A549 (cell line): ENCODE results near the gene SOX11. TPM values are rescaled to one million over a fixed set of nuclear protein-coding genes. Genes with fewer than 3 reads are reported as not detected.

Experiments
- ATAC-seq, 2 experiments: fragments of 200-7000 bp in 1 of 2; fragments of >200 bp in 1 of 2; cut with Nextera tagmentation in 1 of 2; cut with Tn5 transposase in 1 of 2; 3 replicates each; pipeline versions ENCODE4 v1.8.0 to v1.9.1; 2018 to 2020; ENCODE audit warnings: mild to moderate bottlenecking in 1 of 2, moderate library complexity in 1 of 2
- CTCF ChIA-PET: fragments of 300-600 bp; sonication (Branson Sonifier 250); formaldehyde crosslinking; extraction: SDS; loops from one replicate; lab custom pipeline; 2021; ENCODE audit warnings: antibody characterized with exemption, inconsistent platforms; lab: Yijun Ruan, JAX
- POLR2A ChIA-PET: fragments of 350-600 bp; formaldehyde crosslinking; extraction: SDS; loops from one replicate; lab custom pipeline; 2021; ENCODE audit warnings: antibody characterized with exemption, inconsistent platforms; lab: Yijun Ruan, JAX
- DNase-seq, 2 experiments: peaks; one replicate each; pipeline versions ENCODE4 v3.0.0 to v3.0.0-alpha.2; 2011 to 2016; ENCODE audit warnings: low read depth in 1 of 2, low spot score in 1 of 2
- FAIRE-seq: peaks from 2 replicates; lab custom pipeline; 2011; peaks lifted over from hg19 to GRCh38; lab: Jason Lieb, UNC
- H3K27ac ChIP-seq, 2 experiments: fragments of >200 bp; sonication (Bioruptor Twin); formaldehyde crosslinking; 3 replicates each; pipeline ENCODE4 v1.5.1; 2016 to 2017
- H3K4me1 ChIP-seq: fragments of >200 bp; sonication (Bioruptor Twin); formaldehyde crosslinking; 3 replicates; pipeline ENCODE4 v1.6.1; 2016
- H3K4me2 ChIP-seq: fragments of >200 bp; sonication (Bioruptor Twin); formaldehyde crosslinking; 3 replicates; pipeline ENCODE4 v1.6.1; 2016
- H3K4me3 ChIP-seq: fragments of >200 bp; sonication (Bioruptor Twin); formaldehyde crosslinking; 3 replicates; pipeline ENCODE4 v1.5.1; 2016
- H3K9me3 ChIP-seq: fragments of >200 bp; sonication (Bioruptor Twin); formaldehyde crosslinking; 3 replicates; pipeline ENCODE4 v1.6.1; 2016
- BCL3 ChIP-seq: fragments of >200 bp; sonication (Bioruptor Twin); formaldehyde crosslinking; IDR thresholded peaks from 3 replicates; pipeline ENCODE4 v1.6.1; 2016
- CBX8 ChIP-seq: fragments of 200-600 bp; sonication (generic); IDR thresholded peaks from 2 replicates; pipeline ENCODE4 v1.6.1; 2016
- CEBPB ChIP-seq, 2 experiments: fragments of >200 bp in 1 of 2; sonication (Bioruptor Twin) in 1 of 2; formaldehyde crosslinking in 1 of 2; IDR thresholded peaks; 2 replicates each; pipeline ENCODE4 v1.6.1; 2012 to 2016
- CTCF ChIP-seq: fragments of >200 bp; sonication (Bioruptor Twin); formaldehyde crosslinking; IDR thresholded peaks from 3 replicates; pipeline ENCODE4 v1.5.1; 2016
- E2F6 ChIP-seq: IDR thresholded peaks from 2 replicates; pipeline ENCODE4 v1.6.1; 2012; ENCODE audit warnings: low read depth, borderline replicate concordance
- EHMT2 ChIP-seq: fragments of 200-600 bp; sonication (generic); IDR thresholded peaks from 2 replicates; pipeline ENCODE4 v1.6.1; 2016; ENCODE audit warnings: antibody characterized with exemption, low read depth, mild to moderate bottlenecking, moderate library complexity
- ELK1 ChIP-seq: fragments of 150-350 bp; IDR thresholded peaks from 2 replicates; pipeline ENCODE4 v1.6.1; 2014; ENCODE audit warnings: low read depth, mild to moderate bottlenecking, low read length
- FOXS1 ChIP-seq: fragments of 250-450 bp; sonication (Bioruptor Pico); IDR thresholded peaks from 2 replicates; pipeline ENCODE4 v1.5.0; 2020; ENCODE audit warnings: mild to moderate bottlenecking, moderate library complexity
- HMGXB4 ChIP-seq: fragments of 250-450 bp; sonication (Bioruptor Pico); IDR thresholded peaks from 2 replicates; pipeline ENCODE4 v1.5.0; 2021; ENCODE audit warnings: mild to moderate bottlenecking, moderate library complexity, borderline replicate concordance
- HOXB5 ChIP-seq: fragments of 250-450 bp; sonication (Bioruptor Pico); IDR thresholded peaks from 2 replicates; pipeline ENCODE4 v1.5.0; 2020; ENCODE audit warnings: mild to moderate bottlenecking, moderate library complexity
- JUN ChIP-seq, 2 experiments: fragments of >200 bp; sonication (Bioruptor Twin); formaldehyde crosslinking; IDR thresholded peaks; 2 replicates in 1 of 2; 3 replicates in 1 of 2; pipeline ENCODE4 v1.6.1; 2016 to 2017
- KDM1A ChIP-seq: fragments of 200-600 bp; sonication (generic); IDR thresholded peaks from 2 replicates; pipeline ENCODE4 v1.6.1; 2016; ENCODE audit warnings: low read depth, mild to moderate bottlenecking
- MAFK ChIP-seq: fragments of 450-650 bp; IDR thresholded peaks from 2 replicates; pipeline ENCODE4 v1.6.1; 2014; ENCODE audit not compliant: partially characterized antibody
- PHF8 ChIP-seq: fragments of 200-600 bp; sonication (generic); IDR thresholded peaks from 2 replicates; pipeline ENCODE4 v1.6.1; 2016; ENCODE audit warnings: low read depth, mild to moderate bottlenecking, antibody characterized with exemption, moderate library complexity, borderline replicate concordance
- RAD21 ChIP-seq, 2 experiments: fragments of >200 bp in 1 of 2; sonication (Bioruptor Twin) in 1 of 2; formaldehyde crosslinking in 1 of 2; IDR thresholded peaks in 1 of 2; conservative IDR thresholded peaks in 1 of 2; 2 replicates in 1 of 2; 3 replicates in 1 of 2; pipeline ENCODE4 v1.6.1; 2012 to 2018; ENCODE audit warnings: inconsistent platforms in 1 of 2
- RNF2 ChIP-seq: fragments of 200-600 bp; sonication (generic); IDR thresholded peaks from 2 replicates; pipeline ENCODE4 v1.6.1; 2016; ENCODE audit warnings: low read depth, mild to moderate bottlenecking, antibody characterized with exemption, moderate library complexity, borderline replicate concordance
- SMC3 ChIP-seq: fragments of >200 bp; sonication (Bioruptor Twin); formaldehyde crosslinking; IDR thresholded peaks from 3 replicates; pipeline ENCODE4 v1.6.1; 2018; ENCODE audit warnings: inconsistent platforms
- ZNF302 ChIP-seq: fragments of 250-450 bp; sonication (Bioruptor Pico); IDR thresholded peaks from 2 replicates; pipeline ENCODE4 v1.9.0; 2021; ENCODE audit warnings: inconsistent platforms, mild to moderate bottlenecking, moderate library complexity
- WGBS: methylation state at CpG from one replicate; pipeline ENCODE4 v1.1.6; 2017; ENCODE audit errors: missing lambda C conversion rate; 5-methylcytosine and 5-hydroxymethylcytosine counted together
- polyA plus RNA-seq, 4 experiments: library from polyadenylated mRNA; depleted of rRNA in 3 of 4; stranded (reverse); fragments of >200 nt; fragmentation: RNase III in 1 of 4; extraction: RNeasy Plus Mini Kit Qiagen cat#74134 plus additional on column Dnase treatment in 1 of 4; gene quantifications; 2 replicates in 3 of 4; 3 replicates in 1 of 4; pipeline ENCODE4 v1.2.3, GENCODE V29; 2011 to 2017

SOX11 gene
- polyA plus RNA-seq, 2 of the 4 experiments (the other 2 are of a cell fraction), result not detected

GRCh38 chr2:5741242-5741641 is 49.1 kb downstream of the SOX11 start:
- no peaks in the 10 kb centered on the region for H3K9me3 ChIP-seq
- POLR2A ChIA-PET, result no interaction called here

GRCh38 chr2:5742126-5742525 is 49.9 kb downstream of the SOX11 start:
- POLR2A ChIA-PET, result no interaction called here
- no peak overlapping the region for H3K4me3 ChIP-seq
- ATAC-seq, result no peak
- CTCF ChIA-PET, result no interaction called here
- no peaks in the 10 kb centered on the region for H3K4me1 ChIP-seq
- no peak overlapping the region for H3K27ac ChIP-seq
- H3K4me2 ChIP-seq, result no peak overlapping the region
- no peak for FAIRE-seq
- TF ChIP-seq PHF8, result no peak
- TF ChIP-seq FOXS1, result no peak
- TF ChIP-seq ZNF302, result no peak
- TF ChIP-seq E2F6, result no peak
- no peak for TF ChIP-seq BCL3
- TF ChIP-seq ELK1, result no peak
- TF ChIP-seq, all 56 proteins: peak for 0
- 2% methylated on average over 6 of the region's 6 CpGs for WGBS
- no peaks in the 10 kb centered on the region for H3K9me3 ChIP-seq
- DNase-seq, result no peak

More at GRCh38 chr2:5741242-5741641, 49.1 kb downstream of the SOX11 start:
- ATAC-seq (no peak), DNase-seq (no peak), FAIRE-seq (no peak)
- Histone ChIP-seq H3K4me1 (no peaks in the 10 kb centered on the region), H3K27ac (no peak overlapping the region), H3K4me2 (no peak overlapping the region), H3K4me3 (no peak overlapping the region)
- 7% methylated on average over 5 of the region's 5 CpGs for WGBS
- TF ChIP-seq CEBPB (IDR thresholded peaks at IDR 0.05) (no peak), MAFK (no peak), RAD21 (conservative IDR thresholded peaks at IDR 0.05 in 1 of 2, IDR thresholded peaks at IDR 0.05 in 1 of 2) (no peak), CBX8 (no peak), SMC3 (no peak), EHMT2 (no peak), CTCF (no peak), RNF2 (no peak), HOXB5 (CRISPR knock-in tag) (no peak), KDM1A (no peak), JUN (IDR thresholded peaks at IDR 0.05) (no peak), HMGXB4 (CRISPR knock-in tag) (no peak)
- CTCF ChIA-PET, result no interaction called here
